Endothelial cell of umbilical vein (primary cell): ENCODE measurements around the gene NUCKS1. TPM values are rescaled to one million over a fixed set of nuclear protein-coding genes. Genes with fewer than 3 reads are reported as not detected.

Source experiments
- BruUV-seq: library from RNA; stranded (reverse); fragments of 400-500 nt; replicated peaks from 2 replicates; lab custom pipeline; 2021; lab: Mats Ljungman, UMichigan
- CTCF ChIA-PET: fragments of 300-600, 350-600 bp; sonication (Branson Sonifier 250); formaldehyde crosslinking; loops from one replicate; lab custom pipeline; 2021; ENCODE audit warnings: antibody characterized with exemption, inconsistent platforms; lab: Charles Lee
- POLR2A ChIA-PET: fragments of 300-600, 350-600 bp; sonication (Branson Sonifier 250); formaldehyde crosslinking; loops from one replicate; lab custom pipeline; 2021; ENCODE audit warnings: antibody characterized with exemption, inconsistent platforms; lab: Charles Lee
- DNase-seq: peaks from one replicate; pipeline ENCODE4 v3.0.0-alpha.2; 2011; ENCODE audit warnings: low read depth, low spot score
- FAIRE-seq: peaks from 2 replicates; lab custom pipeline; 2011; peaks lifted over from hg19 to GRCh38; lab: Jason Lieb, UNC
- H2AFZ ChIP-seq: 2 replicates; pipeline ENCODE4 v1.6.0; 2012; ENCODE audit warnings: low read depth, low read length, control low read depth, inconsistent platforms
- H3K27ac ChIP-seq: 2 replicates; pipeline ENCODE4 v1.5.1; 2011; ENCODE audit warnings: low read depth, mild to moderate bottlenecking, control low read depth, low read length, moderate library complexity; ENCODE audit not compliant: insufficient read depth
- H3K27me3 ChIP-seq, 2 experiments: 2 replicates each; pipeline versions ENCODE4 v1.6.0 to v1.6.1; 2011; ENCODE audit warnings: low read length in 2 of 2, mixed read lengths in 1 of 2; ENCODE audit not compliant: control insufficient read depth in 2 of 2, insufficient read depth in 2 of 2
- H3K36me3 ChIP-seq, 2 experiments: 2 replicates in 1 of 2; 3 replicates in 1 of 2; pipeline ENCODE4 v1.5.1; 2011; ENCODE audit warnings: low read length in 2 of 2, mild to moderate bottlenecking in 1 of 2, moderate library complexity in 1 of 2; ENCODE audit not compliant: control insufficient read depth in 2 of 2, insufficient read depth in 2 of 2; ENCODE audit errors: extremely low read depth in 1 of 2
- H3K4me1 ChIP-seq: 3 replicates; pipeline ENCODE4 v1.5.1; 2011; ENCODE audit warnings: mild to moderate bottlenecking, low read length; ENCODE audit not compliant: control insufficient read depth, insufficient read depth; ENCODE audit errors: extremely low read depth
- H3K4me2 ChIP-seq: 2 replicates; pipeline ENCODE4 v1.6.1; 2011; ENCODE audit warnings: low read length, control low read depth, mixed read lengths; ENCODE audit not compliant: insufficient read depth
- H3K4me3 ChIP-seq, 3 experiments: fragments of 200-600 bp in 1 of 3; sonication (generic), shearing (Covaris generic) in 1 of 3; replicated peaks in 1 of 3; 2 replicates each; pipeline ENCODE4 v1.5.1; 2011 to 2016; ENCODE audit warnings: control low read depth in 3 of 3, low read length in 3 of 3, mild to moderate bottlenecking in 2 of 3, inconsistent platforms in 1 of 3, low read depth in 1 of 3, moderate library complexity in 1 of 3; ENCODE audit not compliant: insufficient read depth in 1 of 3
- H3K79me2 ChIP-seq: 2 replicates; pipeline ENCODE4 v1.6.0; 2012; ENCODE audit warnings: low read length, inconsistent platforms; ENCODE audit not compliant: control insufficient read depth, insufficient read depth
- H3K9ac ChIP-seq: replicated peaks from 2 replicates; pipeline ENCODE3; 2011; ENCODE audit warnings: low read length, control low read depth; ENCODE audit not compliant: insufficient read depth; ENCODE audit errors: extremely low read depth
- H3K9me1 ChIP-seq: replicated peaks from 3 replicates; pipeline ENCODE4 v1.6.0; 2011; ENCODE audit warnings: mild to moderate bottlenecking, low read length; ENCODE audit not compliant: control insufficient read depth, insufficient read depth; ENCODE audit errors: extremely low read depth
- H3K9me3 ChIP-seq: replicated peaks from 2 replicates; pipeline ENCODE4 v1.5.1; 2012; ENCODE audit warnings: low read length, inconsistent platforms; ENCODE audit not compliant: control insufficient read depth, insufficient read depth
- H4K20me1 ChIP-seq: replicated peaks from 2 replicates; pipeline ENCODE3; 2011; ENCODE audit warnings: mild to moderate bottlenecking, low read length; ENCODE audit not compliant: control insufficient read depth, insufficient read depth; ENCODE audit errors: extremely low read depth
- CTCF ChIP-seq, 2 donors: IDR thresholded peaks; 1 replicate in 1 of 2; 2 replicates in 1 of 2; pipeline ENCODE4 v1.5.1; 2011; ENCODE audit warnings: low read length in 2 of 2, mild to moderate bottlenecking in 2 of 2, moderate library complexity in 2 of 2, control low read depth in 1 of 2, inconsistent platforms in 1 of 2, low read depth in 1 of 2; ENCODE audit not compliant: insufficient read depth in 1 of 2; ENCODE audit errors: extremely low read depth in 1 of 2
- EZH2 ChIP-seq: IDR thresholded peaks from 2 replicates; pipeline ENCODE4 v1.6.1; 2012; ENCODE audit warnings: borderline replicate concordance, low read depth, mild to moderate bottlenecking, moderate library complexity, low read length, inconsistent platforms; ENCODE audit not compliant: severe bottlenecking
- FOS ChIP-seq: IDR thresholded peaks from 2 replicates; pipeline ENCODE4 v1.6.1; 2011; ENCODE audit warnings: mild to moderate bottlenecking, low read length, moderate library complexity, borderline replicate concordance; ENCODE audit not compliant: insufficient read depth
- GATA2 ChIP-seq: IDR thresholded peaks from 2 replicates; pipeline ENCODE4 v1.7.0; 2011; ENCODE audit warnings: low read depth, mild to moderate bottlenecking, moderate library complexity, mixed read lengths, low read length; ENCODE audit not compliant: insufficient read length, insufficient read depth
- JUN ChIP-seq: IDR thresholded peaks from 2 replicates; pipeline ENCODE4 v1.6.1; 2011; ENCODE audit warnings: borderline replicate concordance, low read depth; ENCODE audit not compliant: insufficient read length, insufficient read depth
- MAX ChIP-seq: IDR thresholded peaks from 2 replicates; pipeline ENCODE4 v1.6.1; 2011; ENCODE audit not compliant: insufficient read depth, insufficient read length
- MYC ChIP-seq: IDR thresholded peaks from one replicate; pipeline ENCODE4 v1.6.1; 2011; ENCODE audit warnings: mild to moderate bottlenecking, low read depth, low read length
- POLR2A ChIP-seq: IDR thresholded peaks from 2 replicates; pipeline ENCODE4 v1.6.1; 2012; ENCODE audit warnings: low read depth, mild to moderate bottlenecking, control low read depth, low read length
- POLR2AphosphoS5 ChIP-seq: IDR thresholded peaks from 2 replicates; pipeline ENCODE4 v1.6.1; 2012; ENCODE audit warnings: low read depth, mild to moderate bottlenecking, control low read depth, low read length, moderate library complexity; ENCODE audit not compliant: insufficient read depth
- dilution Hi-C: fragments of 300-500 bp; cut with MboI; formaldehyde crosslinking; loops from one replicate; pipeline ENCODE4 v1.15.0; 2019; ENCODE audit warnings: low sequenced_read_pairs; ENCODE audit not compliant: extremely low pct_ligation_motif_present
- intact Hi-C: fragments of 100-400 bp; cut with micrococcal nuclease; formaldehyde crosslinking; loops from one replicate; pipeline ENCODE4 v1.10.0; 2022
- polyA plus RNA-seq, 4 experiments: library from polyadenylated mRNA; depleted of rRNA in 3 of 4; stranded (reverse) in 3 of 4; unstranded in 1 of 4; fragments of >200 nt; gene quantifications; 2 replicates each; pipeline versions ENCODE4 v1.2.1 to v1.2.3, GENCODE V29; 2011 to 2012; ENCODE audit warnings: missing spikeins in 1 of 4
- total RNA-seq: library from RNA; stranded (reverse); gene quantifications from 2 replicates; pipeline ENCODE4 v1.2.3, GENCODE V29; 2021

Gene NUCKS1
- total and polyA plus RNA-seq, 2 donors (not counting 3 experiments of a cell fraction or from before 2014, with no cell fraction given), result 53.7 to 282 TPM

- no peak for FAIRE-seq
- H4K20me1 ChIP-seq, result no peaks in the 10 kb centered on the region
- intact Hi-C loops, result no loop called here
- H3K27me3 ChIP-seq, result no peaks in the 10 kb centered on the region
- dilution Hi-C loops, result no loop called here
- no peaks in the 10 kb centered on the region for H3K9me1 ChIP-seq
- no peak overlapping the region for H3K27ac ChIP-seq
- peaks cover 19% of the 10 kb centered on the region for H3K4me1 ChIP-seq
- H3K79me2 ChIP-seq, result peaks cover 8% of the 10 kb centered on the region
- DNase-seq, result no peak
- CTCF ChIA-PET, result interaction anchor here (6.7 to 7.3 kb wide), 2 partner anchors 23 to 30 kb away, joined by 71 to 90 read pairs; no protein-coding TSS in a partner anchor
- H3K9me3 ChIP-seq, result no peaks in the 10 kb centered on the region
- H2AFZ ChIP-seq, result no peak overlapping the region
- POLR2A ChIA-PET, result no interaction called here
- TF ChIP-seq POLR2AphosphoS5 (no peak), MYC (no peak), MAX (no peak), EZH2 (no peak), FOS (no peak), GATA2 (no peak), CTCF (IDR thresholded peaks at IDR 0.05; ENCODE audit: extremely low read depth in 1 of 2, insufficient read depth in 1 of 2, low read depth in 1 of 2, low read length in 2 of 2) (no peak), POLR2A (no peak), JUN (no peak)
- no peak overlapping the region for H3K9ac ChIP-seq
- H3K4me2 ChIP-seq, result no peak overlapping the region
- H3K4me3 ChIP-seq, result no peak overlapping the region
- H3K36me3 ChIP-seq, result no peaks in the 10 kb centered on the region
- no TSS peak for BruUV-seq
Measured at GRCh38 chr1:205681364-205681763, 68.6 kb downstream of the NUCKS1 start.
